D341Med (cell line): ENCODE measurements around the gene C14orf180.
A peak's percentile ranks its signal among the peaks of the same experiment; 100 is the strongest.

Source experiments
- DNase-seq: peaks from one replicate; pipeline ENCODE4 v3.0.0; 2012; ENCODE audit warnings: low spot score

The C14orf180 gene

GRCh38 chr14:104579507-104579906 lies at the start of gene C14orf180:
Gene C14orf180 (plus strand): TSS chr14:104579764. CDS start chr14:104586431, 6,667 bp downstream.
- no peak for DNase-seq

- DNase-seq, result peak; percentile 9
Measured at GRCh38 chr14:104530646-104531045, 48.9 kb upstream of the C14orf180 start.

GRCh38 chr14:104531421-104532190 lies 48.0 kb upstream of the C14orf180 start:
- peak; percentile 18 for DNase-seq

- no peak for DNase-seq
Measured at GRCh38 chr14:104532191-104532555, 47.4 kb upstream of the C14orf180 start.

- no peak for DNase-seq
Measured at GRCh38 chr14:104534036-104534435, 45.5 kb upstream of the C14orf180 start.

- DNase-seq, result no peak
Measured at GRCh38 chr14:104536942-104537612, 42.5 kb upstream of the C14orf180 start.

GRCh38 chr14:104537613-104537988 lies 42.0 kb upstream of the C14orf180 start:
- no peak for DNase-seq

GRCh38 chr14:104541905-104542465 lies 37.6 kb upstream of the C14orf180 start:
- no peak for DNase-seq

- no peak for DNase-seq
Measured at GRCh38 chr14:104542871-104543830, 36.4 kb upstream of the C14orf180 start.

GRCh38 chr14:104544362-104544961 lies 35.1 kb upstream of the C14orf180 start:
- DNase-seq, result no peak

GRCh38 chr14:104545151-104545941 lies 34.2 kb upstream of the C14orf180 start:
- DNase-seq, result no peak

- DNase-seq, result peak; percentile 33
Measured at GRCh38 chr14:104545942-104546501, 33.5 kb upstream of the C14orf180 start.

GRCh38 chr14:104546591-104547309 lies 32.8 kb upstream of the C14orf180 start:
- DNase-seq, result no peak

GRCh38 chr14:104547310-104547997 lies 32.1 kb upstream of the C14orf180 start:
- DNase-seq, result no peak

- no peak for DNase-seq
Measured at GRCh38 chr14:104547998-104548700, 31.4 kb upstream of the C14orf180 start.

- DNase-seq, result no peak
Measured at GRCh38 chr14:104548802-104549535, 30.6 kb upstream of the C14orf180 start.

- DNase-seq, result no peak
Measured at GRCh38 chr14:104549536-104550339, 29.8 kb upstream of the C14orf180 start.
